Measurements from ENCODE around the gene DNAJC15.

The DNAJC15 gene

GRCh38 chr13:43141685-43142084 lies 118.3 kb downstream of the DNAJC15 start:
- Histone ChIP-seq H3K27me3 (ENCODE audit: insufficient read depth, poor library complexity, severe bottlenecking) (no peaks in the 10 kb centered on the region), H3K4me1 (ENCODE audit: insufficient read depth, poor library complexity, severe bottlenecking) (peaks cover 3% of the 10 kb centered on the region), H3K4me3 (ENCODE audit: severe bottlenecking) (no peak overlapping the region), H3K9me3 (ENCODE audit: severe bottlenecking) (no peaks in the 10 kb centered on the region), H3K36me3 (ENCODE audit: low read depth) (no peaks in the 10 kb centered on the region), H3K27ac (ENCODE audit: poor library complexity, severe bottlenecking) (no peak overlapping the region)
- ATAC-seq (ENCODE audit: low read depth) (no peak), DNase-seq (ENCODE audit: low spot score) (no peak)
- TF ChIP-seq CTCF (IDR thresholded peaks at IDR 0.05; ENCODE audit: poor library complexity, severe bottlenecking), result no peak

DNA sequence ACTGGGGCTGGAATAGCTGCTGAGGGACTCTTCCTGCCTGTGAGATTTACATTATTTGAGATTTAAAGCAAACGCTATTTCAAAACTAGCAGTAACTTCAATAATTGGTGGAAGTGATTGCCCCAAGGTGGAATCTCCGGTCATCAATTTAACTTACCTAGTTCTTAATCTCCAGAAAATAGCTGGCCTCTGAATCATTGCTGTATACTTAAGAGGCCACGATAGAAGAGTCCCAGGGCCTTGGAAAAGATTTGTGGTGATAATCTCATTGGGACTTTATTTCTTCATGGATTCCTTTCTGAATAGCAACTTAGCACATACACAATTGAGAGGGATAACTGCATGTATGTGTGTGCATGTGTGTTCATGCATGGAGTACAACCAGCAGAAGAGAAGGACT lies 120.2 kb downstream of the DNAJC15 start:
- no peak for TF ChIP-seq CTCF (IDR thresholded peaks at IDR 0.05; ENCODE audit: poor library complexity, severe bottlenecking)
- no peak overlapping the region for H3K27ac ChIP-seq (ENCODE audit: poor library complexity, severe bottlenecking)

DNA sequence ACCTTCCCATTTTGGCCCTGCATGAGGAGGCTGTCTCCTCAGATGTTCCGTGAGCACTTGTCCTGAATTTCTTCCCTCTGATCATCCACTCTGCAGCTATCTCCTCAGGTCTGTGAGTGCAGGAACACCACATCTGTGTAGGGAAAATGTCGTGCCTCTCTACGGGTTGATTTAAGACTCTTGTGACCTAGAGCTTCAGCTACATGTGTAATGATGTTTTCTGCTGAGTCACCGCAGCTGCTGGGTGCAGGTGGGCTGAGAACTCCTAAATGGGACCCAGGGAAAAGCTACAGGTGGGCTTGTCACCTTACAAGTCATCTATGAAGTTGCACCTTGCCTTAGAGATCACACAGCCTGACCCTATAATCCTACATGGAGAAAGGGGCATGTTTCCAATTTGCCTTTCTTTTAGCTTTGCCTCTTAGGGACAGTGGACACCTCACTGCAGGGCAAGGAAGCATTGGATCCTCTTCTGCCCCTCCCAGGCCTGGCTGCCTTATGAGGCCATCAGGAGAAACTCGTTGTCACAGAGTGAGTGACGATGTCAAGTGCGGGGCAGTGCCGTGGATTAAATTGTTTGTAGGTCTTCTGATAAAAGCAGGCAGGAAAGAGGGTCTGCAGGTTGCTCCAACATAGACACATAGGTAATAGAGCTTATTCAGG lies 122.3 kb downstream of the DNAJC15 start:
- Histone ChIP-seq H3K4me1 (ENCODE audit: insufficient read depth, poor library complexity, severe bottlenecking) (peaks cover 3% of the 10 kb centered on the region), H3K27me3 (ENCODE audit: insufficient read depth, poor library complexity, severe bottlenecking) (no peaks in the 10 kb centered on the region), H3K36me3 (ENCODE audit: low read depth) (no peaks in the 10 kb centered on the region), H3K9me3 (ENCODE audit: severe bottlenecking) (no peaks in the 10 kb centered on the region), H3K27ac (ENCODE audit: poor library complexity, severe bottlenecking) (no peak overlapping the region), H3K4me3 (ENCODE audit: severe bottlenecking) (no peak overlapping the region)
- no peak for TF ChIP-seq CTCF (IDR thresholded peaks at IDR 0.05; ENCODE audit: poor library complexity, severe bottlenecking)
- no peak for DNase-seq (ENCODE audit: low spot score)
- ATAC-seq (ENCODE audit: low read depth), result no peak

More for the DNA sequence above, 120.2 kb downstream of the DNAJC15 start:
- ATAC-seq (ENCODE audit: low read depth) (peak; percentile 66; the same call in 2 of the 3 replicates), DNase-seq (ENCODE audit: low spot score) (no peak)
- Histone ChIP-seq H3K4me3 (ENCODE audit: severe bottlenecking) (no peak overlapping the region), H3K9me3 (ENCODE audit: severe bottlenecking) (no peaks in the 10 kb centered on the region), H3K4me1 (ENCODE audit: insufficient read depth, poor library complexity, severe bottlenecking) (peaks cover 3% of the 10 kb centered on the region), H3K36me3 (ENCODE audit: low read depth) (no peaks in the 10 kb centered on the region), H3K27me3 (ENCODE audit: insufficient read depth, poor library complexity, severe bottlenecking) (no peaks in the 10 kb centered on the region)

DNA sequence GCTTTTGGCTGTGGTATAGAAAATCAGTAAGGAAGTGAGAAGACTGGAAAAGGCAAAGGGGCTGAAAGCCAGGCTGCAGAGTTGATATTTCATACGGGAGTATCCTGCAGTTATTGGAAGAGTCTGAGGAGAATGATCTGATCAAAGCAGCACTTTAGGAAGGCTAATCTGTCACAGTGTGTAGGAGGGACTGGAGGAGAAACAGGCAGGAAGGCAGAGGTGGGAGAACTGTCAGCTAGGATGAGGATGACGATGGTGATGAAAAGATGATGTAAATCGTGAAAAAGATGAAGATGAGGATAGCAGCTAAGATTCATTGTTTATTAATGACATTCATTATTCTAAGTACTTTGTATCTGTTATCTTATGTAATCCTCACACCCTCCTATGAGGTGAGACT lies 123.0 kb downstream of the DNAJC15 start:
- Histone ChIP-seq H3K9me3 (ENCODE audit: severe bottlenecking) (no peaks in the 10 kb centered on the region), H3K27ac (ENCODE audit: poor library complexity, severe bottlenecking) (no peak overlapping the region), H3K27me3 (ENCODE audit: insufficient read depth, poor library complexity, severe bottlenecking) (no peaks in the 10 kb centered on the region), H3K4me1 (ENCODE audit: insufficient read depth, poor library complexity, severe bottlenecking) (peaks cover 3% of the 10 kb centered on the region), H3K4me3 (ENCODE audit: severe bottlenecking) (no peak overlapping the region), H3K36me3 (ENCODE audit: low read depth) (no peaks in the 10 kb centered on the region)
- ATAC-seq (ENCODE audit: low read depth) (no peak), DNase-seq (ENCODE audit: low spot score) (no peak)
- no peak for TF ChIP-seq CTCF (IDR thresholded peaks at IDR 0.05; ENCODE audit: poor library complexity, severe bottlenecking)

All from RWPE2 (cell line).